ENCODE data around the gene CAPNS1. TPM values are rescaled to one million over a fixed set of nuclear protein-coding genes. Genes with fewer than 3 reads are reported as not detected.
"Not testable (repeated sequence)": the region's sequence is repeated elsewhere in the genome, so short reads cannot be mapped to it uniquely, and the experiment has no call there.

CAPNS1 gene
- total and polyA plus RNA-seq, 12 donors = 94.8 to 916 (median 609) TPM

GRCh38 chr19:36163813-36164212 is 23.9 kb downstream of the CAPNS1 start:
- no peaks in the 10 kb centered on the region for H3K4me1 ChIP-seq (replicated peaks in 1 of 2)
- H3K9me3 ChIP-seq (replicated peaks in 1 of 3) = no peaks in the 10 kb centered on the region
- WGBS, 4 donors = 93 to 97% (median 96%) methylated on average over 12 of the region's 12 CpGs
- H3K27ac ChIP-seq = no peak overlapping the region
- DNase-seq = no peak
- H3K36me3 ChIP-seq (replicated peaks in 1 of 2) = no peaks in the 10 kb centered on the region
- H3K4me3 ChIP-seq = no peak overlapping the region
- no peaks in the 10 kb centered on the region for H3K27me3 ChIP-seq
- TF ChIP-seq POLR2A (IDR thresholded peaks at IDR 0.05) (no peak), CTCF (IDR thresholded peaks at IDR 0.05) (no peak)
- intact Hi-C loops (cut with DNase I) = no loop called here

- Histone ChIP-seq H3K27ac (peak overlapping the region in 2 of 5 donors; percentile 24 to 47), H3K4me3 (no peak overlapping the region), H3K9me3 (replicated peaks in 1 of 3) (no peaks in the 10 kb centered on the region), H3K27me3 (no peaks in the 10 kb centered on the region), H3K4me1 (replicated peaks in 1 of 2) (no peaks in the 10 kb centered on the region), H3K36me3 (replicated peaks in 1 of 2) (no peaks in the 10 kb centered on the region)
- intact Hi-C loops (cut with DNase I) = loop anchor here in 1 of 2 donors (2.0 kb wide), 1 partner anchor 42 kb away; no protein-coding TSS in a partner anchor
- DNase-seq = peak in 4 of 7 donors; percentile 28 to 73 (median 31)
- 59 to 65% (median 62%) methylated on average over 9 of the region's 9 CpGs for WGBS, 4 donors
- no peak for TF ChIP-seq POLR2A (IDR thresholded peaks at IDR 0.05)
- TF ChIP-seq CTCF (IDR thresholded peaks at IDR 0.05) = no peak
Observed at GRCh38 chr19:36169084-36169760, 29.4 kb downstream of the CAPNS1 start.

GRCh38 chr19:36172852-36173251 is 33.0 kb downstream of the CAPNS1 start:
- no peaks in the 10 kb centered on the region for H3K27me3 ChIP-seq
- DNase-seq = no peak
- no peak overlapping the region for H3K4me3 ChIP-seq
- H3K4me1 ChIP-seq (replicated peaks in 1 of 2) = no peaks in the 10 kb centered on the region
- intact Hi-C loops (cut with DNase I) = loop anchor here (5.0 kb wide), 2 partner anchors 46 to 116 kb away; no protein-coding TSS in a partner anchor
- TF ChIP-seq POLR2A (IDR thresholded peaks at IDR 0.05) = no peak
- TF ChIP-seq CTCF (IDR thresholded peaks at IDR 0.05) = no peak
- WGBS, 4 donors = 83 to 95% (median 88%) methylated on average over 5 of the region's 5 CpGs
- H3K36me3 ChIP-seq (replicated peaks in 1 of 2) = no peaks in the 10 kb centered on the region
- no peaks in the 10 kb centered on the region for H3K9me3 ChIP-seq (replicated peaks in 1 of 3)
- no peak overlapping the region for H3K27ac ChIP-seq

GRCh38 chr19:36173846-36174245 is 34.0 kb downstream of the CAPNS1 start:
- not testable (repeated sequence) for H3K36me3 ChIP-seq (replicated peaks in 1 of 2); DNase-seq; H3K27ac ChIP-seq; H3K27me3 ChIP-seq; H3K4me1 ChIP-seq (replicated peaks in 1 of 2); H3K9me3 ChIP-seq (replicated peaks in 1 of 3); H3K4me3 ChIP-seq
- intact Hi-C loops (cut with DNase I) = loop anchor here (5.0 kb wide), 2 partner anchors 47 to 117 kb away; no protein-coding TSS in a partner anchor
- WGBS, 4 donors = 76 to 87% (median 80%) methylated on average over 7 to 8 of the region's 8 CpGs

- H3K36me3 ChIP-seq (replicated peaks in 1 of 2) = peaks cover 0 to 10% of the 10 kb centered on the region in 2 donors
- H3K9me3 ChIP-seq (replicated peaks in 1 of 3); H3K27ac ChIP-seq; DNase-seq; H3K4me3 ChIP-seq; H3K27me3 ChIP-seq; intact Hi-C loops (cut with DNase I); H3K4me1 ChIP-seq (replicated peaks in 1 of 2): not testable (repeated sequence)
- 36 to 74% (median 55%) methylated on average over 2 of the region's 2 CpGs for WGBS, 4 donors
Observed at GRCh38 chr19:36179077-36179476, 39.2 kb downstream of the CAPNS1 start.
